Astrocyte (in vitro differentiated cells and primary cell): ENCODE data around the gene RPS21. TPM values are rescaled to one million over a fixed set of nuclear protein-coding genes. Genes with fewer than 3 reads are reported as not detected.

ENCODE experiments used
- DNase-seq: peaks from one replicate; pipeline ENCODE4 v3.0.0-alpha.2; 2010; ENCODE audit warnings: low read depth
- FAIRE-seq: peaks from 2 replicates; lab custom pipeline; 2011; peaks lifted over from hg19 to GRCh38; lab: Jason Lieb, UNC
- H2AFZ ChIP-seq: 2 replicates; pipeline ENCODE4 v1.6.0; 2012; ENCODE audit warnings: low read depth, low read length, inconsistent platforms
- H3K27ac ChIP-seq: 2 replicates; pipeline ENCODE4 v1.5.1; 2011; ENCODE audit warnings: low read depth, low read length, inconsistent platforms
- H3K27me3 ChIP-seq: 2 replicates; pipeline ENCODE4 v1.6.0; 2011; ENCODE audit warnings: low read length, inconsistent platforms; ENCODE audit not compliant: insufficient read depth
- H3K36me3 ChIP-seq: 2 replicates; pipeline ENCODE4 v1.5.1; 2011; ENCODE audit warnings: low read length, inconsistent platforms; ENCODE audit not compliant: insufficient read depth
- H3K4me1 ChIP-seq: 2 replicates; pipeline ENCODE4 v1.5.1; 2011; ENCODE audit warnings: low read length, inconsistent platforms; ENCODE audit not compliant: insufficient read depth
- H3K4me2 ChIP-seq: 2 replicates; pipeline ENCODE4 v1.6.0; 2012; ENCODE audit warnings: low read length, inconsistent platforms
- H3K4me3 ChIP-seq: 2 replicates; pipeline ENCODE4 v1.5.1; 2011; ENCODE audit warnings: low read depth, mild to moderate bottlenecking, low read length, inconsistent platforms; ENCODE audit not compliant: insufficient read depth
- H3K79me2 ChIP-seq: 2 replicates; pipeline ENCODE4 v1.6.0; 2012; ENCODE audit warnings: mild to moderate bottlenecking, low read length, inconsistent platforms; ENCODE audit not compliant: insufficient read depth
- H3K9ac ChIP-seq: 2 replicates; pipeline ENCODE4 v1.6.0; 2012; ENCODE audit warnings: mild to moderate bottlenecking, low read length, inconsistent platforms
- H3K9me3 ChIP-seq: 2 replicates; pipeline ENCODE4 v1.5.1; 2012; ENCODE audit warnings: low read depth, mild to moderate bottlenecking, low read length, inconsistent platforms; ENCODE audit not compliant: insufficient read depth
- H4K20me1 ChIP-seq: 2 replicates; pipeline ENCODE4 v1.6.0; 2012; ENCODE audit warnings: low read length, inconsistent platforms; ENCODE audit not compliant: insufficient read depth
- H3K27ac Mint-ChIP-seq: one replicate; pipeline ENCODE4 v1.8.0; 2021; ENCODE audit warnings: mild to moderate bottlenecking, mixed read lengths; ENCODE audit not compliant: unreplicated experiment
- H3K27me3 Mint-ChIP-seq: one replicate; pipeline ENCODE4 v1.8.0; 2021; ENCODE audit warnings: low read depth, mixed read lengths; ENCODE audit not compliant: unreplicated experiment
- H3K36me3 Mint-ChIP-seq: one replicate; pipeline ENCODE4 v1.8.0; 2021; ENCODE audit warnings: low read depth, mixed read lengths; ENCODE audit not compliant: unreplicated experiment
- H3K4me1 Mint-ChIP-seq: one replicate; pipeline ENCODE4 v1.8.0; 2021; ENCODE audit warnings: low read depth, mixed read lengths; ENCODE audit not compliant: unreplicated experiment
- H3K4me3 Mint-ChIP-seq: one replicate; pipeline ENCODE4 v1.8.0; 2021; ENCODE audit warnings: mild to moderate bottlenecking, moderate library complexity, mixed read lengths; ENCODE audit not compliant: unreplicated experiment
- H3K9me3 Mint-ChIP-seq: one replicate; pipeline ENCODE4 v1.8.0; 2021; ENCODE audit warnings: mild to moderate bottlenecking, mixed read lengths; ENCODE audit not compliant: unreplicated experiment
- CTCF ChIP-seq: IDR thresholded peaks from 2 replicates; pipeline ENCODE4 v1.5.1; 2011; ENCODE audit warnings: low read depth, mild to moderate bottlenecking, inconsistent platforms, low read length, moderate library complexity; ENCODE audit not compliant: insufficient read depth
- EZH2 ChIP-seq: IDR thresholded peaks from 2 replicates; pipeline ENCODE4 v1.6.1; 2012; ENCODE audit warnings: mild to moderate bottlenecking, low read length, inconsistent platforms; ENCODE audit not compliant: insufficient read depth
- total RNA-seq: library from RNA; stranded (reverse); gene quantifications from 2 replicates; pipeline ENCODE4 v1.2.1, GENCODE V29; 2021

Gene RPS21
- total RNA-seq, 1 donor from 2014 or later = 1,251 TPM

DNA sequence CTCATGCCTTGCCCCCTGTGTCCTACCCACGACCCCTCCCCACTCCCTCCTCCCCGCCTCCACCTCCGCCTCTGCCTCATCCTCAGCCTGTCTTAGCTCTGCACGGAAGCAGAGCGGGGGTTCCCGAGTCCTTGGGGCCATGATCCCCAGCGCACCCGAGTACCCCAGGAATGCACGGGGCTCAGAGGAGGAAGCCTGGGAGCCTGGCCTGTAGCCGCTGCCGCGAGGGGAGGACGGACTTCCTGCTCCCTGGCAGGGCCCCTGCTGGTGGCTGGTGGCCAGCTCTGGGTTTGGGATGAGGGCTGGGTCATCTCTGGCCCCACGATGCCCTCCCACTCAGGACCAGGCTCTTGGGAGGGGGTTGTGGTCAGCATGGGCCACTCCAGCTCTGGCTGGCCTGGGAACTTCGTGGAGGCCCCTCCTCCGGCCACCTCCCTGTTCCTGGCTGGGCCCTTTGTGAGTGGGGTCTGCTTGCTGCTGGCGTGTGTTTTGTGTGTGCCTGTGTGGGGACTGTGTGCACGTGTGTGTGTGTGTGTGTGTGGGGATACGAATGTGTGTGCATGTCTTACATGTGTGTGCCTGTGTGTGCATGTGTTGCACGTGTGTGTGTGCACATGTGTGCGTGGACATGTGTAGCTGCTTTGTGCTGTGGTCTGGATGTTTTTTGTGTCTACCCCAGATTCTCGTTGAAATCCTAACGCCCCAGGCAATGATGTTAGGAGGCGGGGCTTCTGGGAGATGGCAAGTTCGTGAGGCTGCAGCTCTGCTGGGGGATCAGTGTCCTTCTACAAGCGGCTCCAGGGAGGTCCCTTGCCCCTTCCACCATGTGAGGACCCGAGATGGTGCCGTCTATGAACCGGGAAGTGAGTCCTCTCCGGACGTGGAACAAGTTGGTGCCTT is 41.7 kb downstream of the RPS21 start:
- H3K4me2 ChIP-seq = no peak overlapping the region
- Mint-ChIP-seq H3K36me3 (no peaks in the 10 kb centered on the region), H3K9me3 (no peaks in the 10 kb centered on the region), H3K4me1 (peaks cover 2% of the 10 kb centered on the region), H3K27ac (no peak overlapping the region), H3K4me3 (no peak overlapping the region), H3K27me3 (peaks cover 42% of the 10 kb centered on the region)
- H3K79me2 ChIP-seq = no peaks in the 10 kb centered on the region
- no peak for DNase-seq
- H3K27ac ChIP-seq = no peak overlapping the region
- H4K20me1 ChIP-seq = no peaks in the 10 kb centered on the region
- H3K9me3 ChIP-seq = no peaks in the 10 kb centered on the region
- H3K4me1 ChIP-seq = no peaks in the 10 kb centered on the region
- peaks cover 11% of the 10 kb centered on the region for H3K27me3 ChIP-seq
- no peak for FAIRE-seq
- no peak overlapping the region for H3K4me3 ChIP-seq
- H3K36me3 ChIP-seq = no peaks in the 10 kb centered on the region
- no peak for TF ChIP-seq EZH2
- TF ChIP-seq CTCF = no peak
- H3K9ac ChIP-seq = no peak overlapping the region
- no peak overlapping the region for H2AFZ ChIP-seq

DNA sequence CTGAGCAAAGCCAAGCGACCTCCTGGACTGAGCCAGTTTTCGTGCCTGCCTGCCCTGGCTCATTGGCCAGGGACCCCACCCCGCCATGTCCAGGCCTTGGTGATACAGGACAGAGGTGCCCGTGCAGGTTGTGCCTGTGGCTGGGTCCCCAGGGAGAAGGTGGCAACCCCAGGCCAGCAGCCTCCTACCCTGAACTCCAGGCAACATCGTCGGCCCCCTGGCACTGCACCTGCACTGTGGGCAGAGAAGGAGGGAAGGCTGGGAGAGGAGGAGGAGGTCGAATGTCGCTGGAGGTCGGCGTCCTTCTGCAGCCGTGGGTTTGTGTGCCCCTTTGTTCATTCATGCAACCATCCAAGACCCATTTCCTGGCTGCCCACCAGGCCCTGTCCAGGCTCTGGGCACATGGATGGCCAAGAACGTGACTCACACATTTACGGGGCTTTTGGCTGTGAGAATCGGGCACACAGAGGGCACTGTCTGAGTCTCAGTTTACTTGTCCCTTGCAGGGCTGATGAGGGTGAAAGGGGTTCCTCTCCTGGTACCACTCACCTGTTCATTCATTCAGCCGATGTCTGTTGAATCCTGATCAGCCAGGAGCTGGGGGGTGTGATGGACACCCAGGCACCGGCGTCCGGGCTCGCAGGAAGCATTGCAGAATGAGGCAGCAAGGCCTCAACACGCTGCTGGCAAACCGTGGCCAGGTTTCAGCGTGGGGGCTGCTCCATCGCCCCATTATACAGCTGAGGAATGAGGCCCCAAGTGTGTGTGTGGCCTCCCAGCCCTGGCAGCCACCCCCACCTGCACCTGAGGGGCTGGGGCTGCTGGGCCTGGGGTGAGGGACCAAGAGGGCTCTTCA is 42.8 kb downstream of the RPS21 start:
- H3K4me1 ChIP-seq = no peaks in the 10 kb centered on the region
- H3K4me3 Mint-ChIP-seq = no peak overlapping the region
- DNase-seq (no peak), FAIRE-seq (no peak)
- H3K27ac Mint-ChIP-seq = no peak overlapping the region
- H2AFZ ChIP-seq = no peak overlapping the region
- H3K9me3 ChIP-seq = no peaks in the 10 kb centered on the region
- TF ChIP-seq EZH2 (no peak), CTCF (no peak)
- H3K4me2 ChIP-seq = no peak overlapping the region
- H3K27me3 Mint-ChIP-seq = peaks cover 49% of the 10 kb centered on the region
- H3K36me3 Mint-ChIP-seq = no peaks in the 10 kb centered on the region
- peaks cover 3% of the 10 kb centered on the region for H3K9me3 Mint-ChIP-seq
- no peaks in the 10 kb centered on the region for H4K20me1 ChIP-seq
- H3K79me2 ChIP-seq = no peaks in the 10 kb centered on the region
- H3K27me3 ChIP-seq = peaks cover 12% of the 10 kb centered on the region
- no peaks in the 10 kb centered on the region for H3K36me3 ChIP-seq
- peaks cover 2% of the 10 kb centered on the region for H3K4me1 Mint-ChIP-seq
- no peak overlapping the region for H3K9ac ChIP-seq
- no peak overlapping the region for H3K27ac ChIP-seq
- no peak overlapping the region for H3K4me3 ChIP-seq
